HG03575 (cell line): ENCODE data around the gene KRT82.

ENCODE experiments used
- ATAC-seq: cut with Tn5 transposase; IDR thresholded peaks from one replicate; pipeline ENCODE4 v1.9.1; 2021; ENCODE audit not compliant: unreplicated experiment, insufficient number of reproducible peaks, low FRiP score; ENCODE audit errors: extremely low read depth

Gene KRT82

GRCh38 chr12:52436828-52437474, 30.8 kb upstream of the KRT82 start:
- no peak for ATAC-seq

- ATAC-seq: no peak
Observed at GRCh38 chr12:52436000-52436827, 30.1 kb upstream of the KRT82 start.

- no peak for ATAC-seq
Observed at GRCh38 chr12:52435659-52435999, 29.5 kb upstream of the KRT82 start.

GRCh38 chr12:52434760-52435530, 28.8 kb upstream of the KRT82 start:
- no peak for ATAC-seq

- no peak for ATAC-seq
Observed at GRCh38 chr12:52434081-52434733, 28.1 kb upstream of the KRT82 start, which contains the start of gene KRT75. TSS of gene KRT75 (minus strand) at chr12:52434371. CDS start at chr12:52434304, 67 bp downstream.

- no peak for ATAC-seq
Observed at GRCh38 chr12:52433501-52434080, 27.5 kb upstream of the KRT82 start.

- ATAC-seq: no peak
Observed at GRCh38 chr12:52432559-52433207, 26.5 kb upstream of the KRT82 start.

- ATAC-seq: no peak
Observed at GRCh38 chr12:52428121-52428520, 22.0 kb upstream of the KRT82 start.

- ATAC-seq: no peak
Observed at GRCh38 chr12:52427083-52427482, 20.9 kb upstream of the KRT82 start.

GRCh38 chr12:52426034-52426433, 19.9 kb upstream of the KRT82 start:
- ATAC-seq: no peak

- no peak for ATAC-seq
Observed at GRCh38 chr12:52425466-52425865, 19.3 kb upstream of the KRT82 start.

GRCh38 chr12:52423661-52424500, 17.7 kb upstream of the KRT82 start:
- ATAC-seq: no peak

GRCh38 chr12:52423035-52423434, 16.9 kb upstream of the KRT82 start:
- ATAC-seq: no peak

GRCh38 chr12:52419656-52420055, 13.5 kb upstream of the KRT82 start:
- no peak for ATAC-seq

- no peak for ATAC-seq
Observed at GRCh38 chr12:52418576-52419110, 12.5 kb upstream of the KRT82 start.

- ATAC-seq: no peak
Observed at GRCh38 chr12:52417740-52418139, 11.6 kb upstream of the KRT82 start.

- no peak for ATAC-seq
Observed at GRCh38 chr12:52416795-52417194, 10.7 kb upstream of the KRT82 start.
